Hippocampal formation (tissue), 2 donors: ENCODE data around the gene DENND2A.
A peak's percentile ranks its signal among the peaks of the same experiment; 100 is the strongest.
"Not testable (repeated sequence)": the region's sequence is repeated elsewhere in the genome, so short reads cannot be mapped to it uniquely, and the experiment has no call there.

Experiments
- DNase-seq, 2 donors: peaks; one replicate each; lab custom pipeline; 2025; lab: John Stamatoyannopoulos, UW

Gene DENND2A, protein sequence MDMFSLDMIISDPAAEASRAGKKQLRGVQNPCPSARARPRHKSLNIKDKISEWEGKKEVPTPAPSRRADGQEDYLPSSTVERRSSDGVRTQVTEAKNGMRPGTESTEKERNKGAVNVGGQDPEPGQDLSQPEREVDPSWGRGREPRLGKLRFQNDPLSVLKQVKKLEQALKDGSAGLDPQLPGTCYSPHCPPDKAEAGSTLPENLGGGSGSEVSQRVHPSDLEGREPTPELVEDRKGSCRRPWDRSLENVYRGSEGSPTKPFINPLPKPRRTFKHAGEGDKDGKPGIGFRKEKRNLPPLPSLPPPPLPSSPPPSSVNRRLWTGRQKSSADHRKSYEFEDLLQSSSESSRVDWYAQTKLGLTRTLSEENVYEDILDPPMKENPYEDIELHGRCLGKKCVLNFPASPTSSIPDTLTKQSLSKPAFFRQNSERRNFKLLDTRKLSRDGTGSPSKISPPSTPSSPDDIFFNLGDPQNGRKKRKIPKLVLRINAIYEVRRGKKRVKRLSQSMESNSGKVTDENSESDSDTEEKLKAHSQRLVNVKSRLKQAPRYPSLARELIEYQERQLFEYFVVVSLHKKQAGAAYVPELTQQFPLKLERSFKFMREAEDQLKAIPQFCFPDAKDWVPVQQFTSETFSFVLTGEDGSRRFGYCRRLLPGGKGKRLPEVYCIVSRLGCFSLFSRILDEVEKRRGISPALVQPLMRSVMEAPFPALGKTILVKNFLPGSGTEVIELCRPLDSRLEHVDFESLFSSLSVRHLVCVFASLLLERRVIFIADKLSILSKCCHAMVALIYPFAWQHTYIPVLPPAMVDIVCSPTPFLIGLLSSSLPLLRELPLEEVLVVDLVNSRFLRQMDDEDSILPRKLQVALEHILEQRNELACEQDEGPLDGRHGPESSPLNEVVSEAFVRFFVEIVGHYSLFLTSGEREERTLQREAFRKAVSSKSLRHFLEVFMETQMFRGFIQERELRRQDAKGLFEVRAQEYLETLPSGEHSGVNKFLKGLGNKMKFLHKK

GRCh38 chr7:140640727-140641523 is at the start of gene DENND2A:
Gene DENND2A, minus strand, starts transcription at chr7:140640813. Its CDS starts 38,416 bp downstream, at chr7:140602397.
- DNase-seq: peak; percentile 50 to 77

DNA sequence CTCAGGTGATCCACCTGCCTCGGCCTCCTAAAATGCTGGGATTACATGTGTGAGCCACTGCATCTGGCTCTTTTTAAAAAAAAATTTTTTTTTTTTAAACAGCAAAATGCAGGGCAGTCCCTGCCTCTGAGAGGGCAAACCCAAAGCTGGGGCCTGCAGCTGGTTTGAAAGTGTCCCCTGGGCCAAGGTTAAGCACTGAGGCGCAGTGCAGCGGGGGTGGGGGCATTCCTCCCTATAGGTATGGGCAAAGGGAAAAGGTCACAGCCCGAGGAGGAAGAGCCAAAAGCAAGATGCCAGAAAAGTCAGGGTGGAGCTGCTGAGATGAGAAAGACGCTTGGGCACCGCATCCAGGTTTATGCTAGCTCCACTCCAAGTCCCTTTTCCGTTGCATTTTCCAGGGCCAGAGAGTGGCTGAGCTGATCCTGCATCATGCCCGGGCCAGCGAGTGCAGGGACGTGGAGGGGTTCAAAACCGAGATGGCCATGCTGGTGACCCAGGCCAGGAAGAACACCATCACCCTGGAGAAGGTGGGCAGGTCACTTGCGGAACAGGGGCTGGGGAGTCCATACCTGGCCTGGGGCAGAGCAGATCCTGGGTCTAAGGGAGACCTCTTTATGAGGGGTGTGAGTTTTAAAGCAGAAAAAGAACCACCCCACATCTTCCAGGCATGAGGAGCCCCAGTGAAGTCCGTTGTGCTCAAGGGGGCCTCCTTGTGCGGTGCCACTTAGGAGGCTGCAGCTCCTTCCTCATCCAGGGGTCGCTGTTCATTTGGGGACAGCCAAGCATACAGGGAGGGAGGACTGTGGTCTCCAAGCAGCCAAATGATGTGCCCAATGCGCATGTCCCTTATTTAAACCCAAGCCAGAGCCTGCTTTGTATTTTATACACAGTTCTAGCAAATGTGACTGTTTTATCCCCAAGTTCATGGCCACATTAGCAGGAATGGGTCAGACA is 48.9 kb upstream of the DENND2A start:
- DNase-seq: no peak

DNA sequence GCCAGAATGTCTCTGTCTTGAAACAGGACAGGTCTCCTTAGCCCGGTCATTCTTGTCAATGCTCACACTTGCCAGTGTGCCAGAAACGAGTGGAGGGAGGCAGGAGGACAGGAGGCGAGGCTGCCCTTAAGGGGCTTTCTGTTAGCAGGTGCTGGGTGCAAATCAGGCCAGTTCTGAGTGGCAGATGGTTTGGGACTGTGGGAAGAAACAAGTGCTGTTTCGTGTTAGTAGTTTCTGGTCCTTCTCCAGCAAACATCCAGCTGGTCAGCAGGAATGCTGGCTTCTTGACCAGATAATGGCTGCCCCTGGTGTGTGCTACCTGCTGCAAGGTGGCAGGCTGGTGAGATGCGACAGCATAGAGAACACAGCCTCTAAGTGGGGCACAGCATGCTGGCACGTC is 47.7 kb upstream of the DENND2A start:
- no peak for DNase-seq

DNA sequence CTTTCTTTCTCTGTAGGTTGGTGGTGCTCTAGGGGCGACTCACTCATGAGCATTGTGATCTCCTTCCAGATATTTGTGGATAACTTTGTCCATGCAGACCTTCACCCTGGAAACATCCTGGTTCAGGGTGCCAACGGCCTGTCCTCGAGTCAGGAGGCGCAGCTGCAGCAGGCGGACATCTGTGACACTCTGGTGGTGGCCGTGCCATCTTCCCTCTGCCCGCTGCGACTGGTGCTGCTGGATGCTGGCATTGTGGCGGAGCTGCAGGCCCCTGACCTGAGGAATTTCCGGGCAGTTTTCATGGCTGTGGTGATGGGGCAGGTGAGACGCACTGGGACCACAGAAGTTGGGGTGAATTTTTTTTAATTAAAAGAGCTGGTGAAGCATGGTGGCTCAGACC is 46.3 kb upstream of the DENND2A start:
- DNase-seq: no peak

DNA sequence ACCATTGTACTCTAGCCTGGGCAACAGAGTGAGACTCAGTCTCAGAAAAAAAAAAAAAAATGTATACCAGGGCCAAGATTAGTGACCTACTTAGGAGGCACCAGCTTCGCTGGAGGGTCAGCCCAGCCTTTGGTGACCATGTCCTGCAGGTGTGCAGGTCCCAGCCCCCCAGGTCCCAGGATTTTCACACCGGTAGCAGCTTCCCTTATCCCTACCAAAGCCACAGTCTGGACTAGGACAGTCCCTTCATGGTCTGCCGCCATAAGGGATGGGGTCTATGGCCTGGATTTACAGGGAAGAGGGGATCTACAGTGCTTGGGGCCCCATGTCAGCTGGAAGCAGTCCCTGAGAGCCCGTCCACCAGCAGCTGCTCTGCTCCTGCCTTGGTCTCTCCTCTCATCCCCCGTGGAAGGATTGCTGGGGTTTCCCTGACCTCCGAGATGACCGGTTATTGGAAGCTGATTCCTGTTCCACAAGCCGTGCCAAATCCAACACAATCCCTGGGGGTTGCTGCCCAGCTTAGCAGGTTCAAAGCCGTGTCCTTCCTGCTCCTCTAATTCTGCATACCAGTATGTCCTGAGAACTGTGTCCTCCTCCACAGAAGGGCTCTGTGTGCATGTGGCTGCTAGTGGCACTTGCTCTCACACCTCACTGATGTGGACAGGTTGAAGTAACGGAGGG is 44.9 kb upstream of the DENND2A start:
- DNase-seq: no peak

GRCh38 chr7:140684066-140684950 is 43.7 kb upstream of the DENND2A start:
- DNase-seq: no peak

GRCh38 chr7:140683657-140684056 is 43.0 kb upstream of the DENND2A start:
- DNase-seq: peak in 1 of 2 donors; percentile 34

DNA sequence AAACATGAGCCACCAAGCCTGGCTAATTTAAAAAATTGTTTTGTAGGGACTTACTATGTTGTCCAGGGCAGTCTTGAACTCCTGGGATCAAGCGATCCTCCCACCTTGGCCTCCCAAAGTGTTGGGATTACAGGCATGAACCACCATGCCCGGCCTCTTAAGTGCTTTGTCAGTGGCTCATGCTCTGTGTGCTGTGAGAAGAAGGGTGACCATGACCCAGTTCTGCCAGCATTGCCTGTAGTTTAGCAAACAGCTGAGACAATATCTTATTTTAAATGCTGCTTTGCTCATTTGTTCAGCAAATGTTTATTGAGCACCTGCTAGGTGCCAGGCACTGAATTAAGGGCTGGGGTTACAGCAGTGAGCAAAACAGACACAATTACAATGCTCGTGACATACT is 41.2 kb upstream of the DENND2A start:
- DNase-seq: no peak

DNA sequence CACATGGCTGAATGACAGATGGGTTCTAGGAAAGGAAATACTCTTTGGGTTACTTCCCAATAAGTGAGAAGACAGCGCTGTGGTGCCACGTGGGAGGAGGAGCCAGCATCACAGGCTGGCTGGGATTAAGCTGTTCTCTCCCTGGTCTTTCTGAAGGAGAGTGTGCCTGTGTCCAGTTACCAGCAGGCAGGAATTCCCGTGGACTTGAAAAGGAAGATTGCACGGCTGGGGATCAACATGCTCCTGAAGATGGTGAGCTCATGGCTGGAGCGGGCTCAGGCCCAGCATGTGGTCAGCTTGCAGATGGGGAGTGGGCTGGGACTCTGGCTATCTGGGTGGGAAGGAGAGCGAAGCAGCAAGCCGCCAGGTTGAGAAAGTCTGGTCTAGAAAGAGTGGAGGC is 40.3 kb upstream of the DENND2A start:
- no peak for DNase-seq

DNA sequence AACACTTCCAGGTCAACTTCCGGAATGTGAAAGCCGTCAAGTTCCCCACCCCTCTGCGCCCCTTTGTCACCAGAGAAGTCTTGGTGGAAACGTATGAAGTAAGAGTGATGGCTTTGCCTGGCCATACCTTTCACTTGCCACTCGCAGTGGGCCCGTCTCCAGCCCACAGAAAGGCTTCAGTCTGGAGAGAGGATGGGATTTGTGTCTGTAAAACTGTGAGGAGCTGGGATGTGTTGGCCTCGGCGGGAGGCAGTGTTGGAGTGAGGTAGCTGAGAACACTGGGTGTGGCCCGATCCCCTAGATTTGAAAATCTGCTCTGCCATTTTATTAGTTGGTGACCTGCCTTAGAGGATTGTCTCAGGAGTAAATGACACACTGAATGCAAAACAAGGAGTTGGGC is 38.6 kb upstream of the DENND2A start:
- no peak for DNase-seq

DNA sequence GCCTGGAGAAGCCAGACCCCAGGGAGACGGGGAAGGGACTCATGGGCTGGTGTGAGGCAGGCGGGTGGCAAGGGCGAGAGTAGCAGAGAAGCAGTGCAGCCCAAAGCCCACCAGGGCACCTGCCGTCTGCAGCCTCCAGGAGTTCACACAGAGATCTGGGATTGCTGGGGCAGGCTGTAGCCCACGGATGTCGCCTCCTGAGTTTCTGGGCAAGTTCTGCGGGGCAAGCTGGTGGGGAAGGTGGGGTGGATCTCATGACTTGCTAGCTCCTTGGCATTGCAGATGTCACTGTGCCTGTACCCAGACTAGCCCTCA is 38.2 kb upstream of the DENND2A start:
- no peak for DNase-seq

GRCh38 chr7:140678081-140678815 is 37.6 kb upstream of the DENND2A start:
- no peak for DNase-seq

DNA sequence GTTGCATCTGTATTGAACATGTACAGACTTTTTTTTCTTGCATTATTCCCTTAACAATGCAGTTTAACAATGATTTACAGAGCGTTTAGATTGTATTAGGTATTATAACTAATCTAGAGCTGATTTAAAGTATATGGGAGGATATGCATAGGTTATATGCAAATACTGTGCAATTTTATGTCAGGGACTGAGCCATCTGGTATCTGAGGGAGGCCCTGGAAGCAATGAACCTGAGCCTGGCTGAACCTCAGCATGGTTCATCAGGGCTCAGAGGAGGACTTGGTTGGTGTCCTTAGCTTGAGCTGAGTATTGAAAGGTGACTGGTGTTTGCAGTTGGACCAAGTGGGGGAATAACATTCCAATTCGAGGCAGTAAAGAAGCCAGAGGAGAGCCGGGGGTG is 36.9 kb upstream of the DENND2A start:
- no peak for DNase-seq

DNA sequence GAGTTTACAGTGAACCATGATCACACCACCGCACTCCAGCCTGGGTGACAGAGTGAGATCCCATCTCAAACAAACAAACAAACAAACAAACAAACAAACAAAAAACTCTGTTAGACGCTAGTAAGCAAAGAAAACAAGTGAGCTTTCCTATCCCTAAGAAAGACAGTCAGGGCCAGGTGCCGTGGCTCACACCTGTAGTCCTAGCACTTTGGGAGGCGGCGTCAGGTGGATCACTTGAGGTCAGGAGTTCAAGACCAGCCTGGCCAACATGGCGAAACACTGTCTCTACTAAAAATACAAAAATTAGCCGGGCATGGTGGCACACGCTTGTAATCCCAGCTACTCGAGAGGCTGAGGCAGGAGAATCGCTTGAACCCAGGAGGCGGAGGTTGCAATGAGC is 36.3 kb upstream of the DENND2A start:
- DNase-seq: not testable (repeated sequence)

DNA sequence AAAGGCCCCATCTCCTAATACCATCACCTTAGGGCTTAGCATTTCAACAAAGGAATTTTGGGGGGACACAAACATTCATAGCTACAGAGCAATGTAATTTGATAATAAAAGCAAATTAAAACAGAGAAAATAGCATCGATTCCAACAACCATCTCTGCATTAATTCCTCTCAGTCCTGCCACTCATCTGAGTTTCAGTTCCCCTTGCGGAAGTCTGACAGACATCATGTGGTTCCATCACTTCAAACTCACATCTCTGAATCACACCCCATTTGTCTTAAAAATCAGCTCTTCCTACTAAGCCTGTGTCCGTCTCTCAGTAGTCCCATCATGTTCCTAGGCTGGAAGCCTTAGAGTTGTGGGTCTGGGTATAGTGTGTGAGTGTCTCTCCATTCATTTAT is 35.7 kb upstream of the DENND2A start:
- no peak for DNase-seq

DNA sequence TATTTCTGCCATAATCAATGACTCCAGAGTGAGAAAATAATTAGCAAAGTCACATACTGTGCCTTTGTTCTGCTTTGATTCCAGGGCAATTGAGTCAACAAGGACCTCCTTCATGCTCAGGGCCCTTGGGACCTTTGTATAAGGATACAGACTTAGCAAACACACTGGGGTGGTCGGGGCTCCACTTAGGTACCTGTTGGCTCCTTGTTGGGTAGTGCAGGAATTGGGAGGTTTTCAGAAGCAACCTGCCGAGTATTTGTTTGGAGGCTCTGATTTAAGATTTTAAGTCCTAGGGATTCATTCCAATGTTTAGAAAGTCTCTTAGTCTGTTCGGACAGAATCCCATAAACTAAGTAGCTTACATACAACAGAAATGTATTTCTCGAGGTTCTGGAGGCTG is 35.1 kb upstream of the DENND2A start:
- DNase-seq: no peak

DNA sequence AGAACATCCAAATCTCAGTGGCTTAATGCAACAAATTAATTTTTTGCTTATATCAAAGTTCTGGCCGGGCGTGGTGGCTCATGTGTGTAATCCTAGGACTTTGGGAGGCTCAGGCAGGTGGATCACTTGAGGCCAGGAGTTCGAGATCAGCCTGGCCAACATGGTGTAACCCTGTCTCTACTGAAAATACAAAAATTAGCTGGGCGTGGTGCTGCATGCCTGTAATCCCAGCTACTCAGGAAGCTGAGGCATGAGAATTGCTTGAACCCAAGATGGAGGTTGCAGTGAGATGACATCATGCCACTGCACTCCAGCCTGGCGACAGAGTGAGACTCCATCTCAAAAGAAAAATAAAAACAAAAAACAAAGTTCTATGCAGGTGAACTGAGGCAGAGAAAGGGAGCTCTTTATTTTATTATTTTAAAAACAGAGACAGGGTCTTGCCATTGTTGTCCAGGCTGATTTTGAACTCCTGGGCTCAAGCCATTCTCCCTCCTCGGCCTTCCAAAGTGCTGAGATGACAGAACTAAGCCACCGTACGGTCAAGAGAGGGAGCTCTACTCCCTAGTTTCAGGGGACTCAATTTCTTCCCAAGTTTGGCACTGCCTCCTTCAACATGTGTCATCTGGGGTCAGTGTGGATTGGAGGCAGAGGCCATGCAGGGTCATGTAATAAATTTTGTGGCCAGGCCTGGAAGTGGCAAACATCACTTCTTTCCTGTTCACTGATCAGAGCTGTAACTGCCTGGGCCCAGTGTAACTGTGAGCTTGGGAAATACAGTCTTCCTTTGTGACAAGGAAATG is 34.5 kb upstream of the DENND2A start:
- DNase-seq: peak; percentile 35 to 80

GRCh38 chr7:140674356-140674800 is 33.8 kb upstream of the DENND2A start:
- no peak for DNase-seq
